Superior temporal gyrus (tissue), 1 donor: ENCODE data around the gene TFAP2B.

Experiments
- DNase-seq: peaks from one replicate; pipeline ENCODE4 v3.0.0-alpha.2; 2016; ENCODE audit errors: extremely low spot score

Gene TFAP2B

GRCh38 chr6:50818673-50819072 is at the start of gene TFAP2B:
Gene TFAP2B, plus strand, starts transcription at chr6:50818871. Its CDS starts 21 bp downstream, at chr6:50818892.
- DNase-seq, result no peak

- no peak for DNase-seq
These were observed 40.0 kb upstream of the TFAP2B start for GRCh38 chr6:50778696-50779095.

- no peak for DNase-seq
These were observed 38.3 kb upstream of the TFAP2B start for GRCh38 chr6:50780382-50780781.

GRCh38 chr6:50785921-50786320 is 32.8 kb upstream of the TFAP2B start:
- no peak for DNase-seq

GRCh38 chr6:50791900-50792508 is 26.7 kb upstream of the TFAP2B start:
- DNase-seq, result peak; percentile 86

- DNase-seq, result no peak
These were observed 25.9 kb upstream of the TFAP2B start for GRCh38 chr6:50792771-50793170.

GRCh38 chr6:50795574-50795973 is 23.1 kb upstream of the TFAP2B start:
- no peak for DNase-seq

- no peak for DNase-seq
These were observed 14.4 kb upstream of the TFAP2B start for GRCh38 chr6:50804283-50804682.

- DNase-seq, result no peak
These were observed 11.6 kb upstream of the TFAP2B start for GRCh38 chr6:50807035-50807434.

GRCh38 chr6:50815436-50816114 is 3.1 kb upstream of the TFAP2B start:
- no peak for DNase-seq

- DNase-seq, result peak; percentile 93
These were observed 2.5 kb upstream of the TFAP2B start for GRCh38 chr6:50816115-50816675.

- DNase-seq, result no peak
These were observed 1.6 kb upstream of the TFAP2B start for GRCh38 chr6:50816947-50817645.

- DNase-seq, result no peak
These were observed 1.1 kb upstream of the TFAP2B start for GRCh38 chr6:50817646-50817950.

GRCh38 chr6:50818020-50818419 is 651 bp upstream of the TFAP2B start:
- no peak for DNase-seq

GRCh38 chr6:50819466-50819903 is 814 bp downstream of the TFAP2B start:
- no peak for DNase-seq

- DNase-seq, result no peak
These were observed 1.5 kb downstream of the TFAP2B start for GRCh38 chr6:50819904-50820868.

- no peak for DNase-seq
These were observed 2.2 kb downstream of the TFAP2B start for GRCh38 chr6:50820869-50821264.

- DNase-seq, result no peak
These were observed 2.9 kb downstream of the TFAP2B start for GRCh38 chr6:50821441-50822077.

- no peak for DNase-seq
These were observed 3.4 kb downstream of the TFAP2B start for GRCh38 chr6:50822078-50822476.

GRCh38 chr6:50823094-50823920 is 4.6 kb downstream of the TFAP2B start:
- DNase-seq, result no peak
